ENCODE results near the gene ADAM11.
"Not testable (repeated sequence)": the region's sequence is repeated elsewhere in the genome, so short reads cannot be mapped to it uniquely, and the experiment has no call there.

The ADAM11 gene

GRCh38 chr17:44758414-44759085 is at the start of gene ADAM11:
Gene ADAM11, plus strand, starts transcription at chr17:44758988. Its CDS starts 212 bp downstream, at chr17:44759200.
- peak; percentile 19 for DNase-seq

DNA sequence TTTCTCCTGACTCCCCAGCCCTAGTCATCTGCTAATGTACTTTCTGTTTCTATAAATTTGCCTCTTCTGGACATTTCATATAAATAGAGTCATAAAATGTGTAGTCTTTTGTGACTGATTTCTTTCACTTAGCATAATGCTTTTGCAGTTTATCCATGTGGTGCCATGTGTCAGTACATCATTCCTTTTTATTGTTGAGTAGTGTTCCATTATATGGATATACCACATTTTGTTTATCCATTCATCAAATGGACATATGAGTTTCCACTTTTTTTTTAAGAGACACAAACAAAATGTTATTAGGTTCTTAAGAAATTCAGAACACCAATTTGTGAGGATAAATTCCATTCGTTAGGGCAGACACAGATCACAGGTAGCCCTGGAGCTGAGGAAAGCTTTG is 39.3 kb upstream of the ADAM11 start:
- no peak for DNase-seq

DNA sequence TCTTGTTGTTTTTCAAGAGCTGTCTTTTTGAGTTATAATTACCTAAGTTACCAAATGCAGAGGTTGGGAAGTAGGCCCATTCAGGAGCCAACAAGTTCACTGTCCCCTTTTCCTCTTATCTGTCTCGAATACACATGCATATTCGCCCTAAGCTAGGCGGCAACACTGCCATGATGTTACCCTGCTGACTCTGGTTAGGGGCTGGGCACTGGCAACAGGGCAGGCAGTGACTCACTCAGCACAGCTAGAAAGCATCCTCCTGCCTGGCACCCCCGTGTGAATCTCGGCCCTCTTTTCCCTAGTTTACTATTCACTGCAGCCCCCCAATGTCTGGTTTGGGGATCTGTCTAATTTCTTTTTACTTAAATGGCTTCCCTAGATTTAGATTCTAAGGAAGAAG is 36.5 kb upstream of the ADAM11 start:
- DNase-seq, result no peak

DNA sequence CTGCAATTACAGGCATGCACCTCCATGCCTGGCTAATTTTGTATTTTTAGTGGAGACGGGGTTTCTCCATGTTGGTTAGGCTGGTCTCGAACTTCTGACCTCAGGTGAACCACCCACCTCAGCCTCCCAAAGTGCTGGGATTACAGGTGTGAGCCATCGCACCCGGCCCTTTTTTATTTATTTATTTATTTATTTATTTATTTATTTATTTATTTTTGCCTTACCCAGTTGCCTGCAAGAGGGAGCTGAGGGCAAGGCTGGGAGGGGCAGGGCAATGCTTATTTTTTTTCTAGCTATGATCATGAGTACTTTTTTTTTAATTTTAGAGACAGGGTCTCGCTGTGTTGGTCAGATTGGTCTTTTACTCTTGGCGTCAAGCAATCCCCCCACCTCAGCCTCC is 32.7 kb upstream of the ADAM11 start:
- not testable (repeated sequence) for DNase-seq

GRCh38 chr17:44733753-44734152 is 25.0 kb upstream of the ADAM11 start:
- no peak for DNase-seq

- DNase-seq, result no peak
These were observed 24.5 kb upstream of the ADAM11 start for GRCh38 chr17:44734272-44734671.

DNA sequence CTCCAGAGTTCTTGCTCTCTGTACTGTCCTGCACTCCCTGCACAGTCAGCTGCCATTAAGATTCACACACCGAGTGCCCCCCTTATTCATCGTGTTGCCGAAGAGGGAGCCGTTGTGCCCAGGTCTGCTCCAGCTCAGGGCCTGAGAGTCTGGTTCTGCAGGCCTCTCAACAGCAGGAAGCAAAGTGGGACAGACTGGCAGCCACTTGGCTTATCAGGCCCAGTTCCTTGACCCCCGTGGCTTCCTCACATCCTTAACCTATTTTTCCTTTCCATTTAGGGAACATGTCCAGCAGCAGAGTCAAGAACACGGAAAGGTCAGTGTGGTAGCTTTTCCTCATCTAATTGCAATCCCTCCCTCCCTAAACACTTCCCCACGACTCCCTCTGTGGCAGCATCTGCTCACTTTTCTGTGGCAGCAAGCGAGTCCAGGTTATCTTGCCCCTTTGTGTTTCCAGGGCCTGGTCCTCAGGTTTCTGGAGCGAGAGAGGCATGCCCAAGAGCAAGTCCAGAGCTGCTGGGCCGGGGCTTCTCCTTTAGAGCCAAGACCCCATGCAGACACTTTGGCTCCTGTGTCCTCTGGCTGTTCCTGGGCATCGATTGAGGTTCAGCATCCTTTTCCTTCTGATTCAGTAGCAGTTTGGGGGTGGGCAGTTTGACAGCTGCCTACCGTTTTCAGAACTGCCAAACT is 22.1 kb upstream of the ADAM11 start:
- no peak for DNase-seq

DNA sequence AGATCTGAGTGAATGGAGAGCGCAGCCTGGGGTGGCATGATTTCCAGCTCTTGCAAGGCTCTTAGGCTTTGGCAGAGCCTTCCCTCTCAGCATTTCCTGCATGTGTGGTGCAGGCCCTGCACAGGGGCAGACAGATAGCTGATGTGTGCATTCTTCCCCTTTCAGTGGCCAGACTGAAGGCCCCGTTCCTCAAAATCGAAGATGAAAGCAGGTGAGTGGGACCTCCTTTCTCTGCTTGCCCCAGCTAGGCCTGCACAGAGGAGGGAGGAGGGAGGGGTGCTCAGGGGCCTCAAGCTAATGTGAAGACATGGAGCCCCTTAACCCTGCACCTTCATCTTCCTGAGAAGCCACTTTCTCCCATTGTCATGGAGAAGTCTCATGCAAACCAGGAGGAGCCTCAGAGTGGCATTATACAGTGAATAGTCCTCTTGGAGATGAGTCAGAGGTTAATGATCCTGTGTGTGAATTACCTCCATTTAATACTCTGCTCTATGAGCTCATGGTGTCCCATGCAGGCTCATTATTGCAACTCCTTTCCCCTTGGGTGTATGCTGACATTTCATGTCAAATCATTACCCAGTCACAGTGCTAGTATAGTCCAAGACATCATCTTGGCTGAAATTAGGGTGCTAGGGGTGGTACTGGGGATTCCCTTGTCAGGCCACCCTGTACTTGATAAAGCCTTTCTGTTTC is 20.4 kb upstream of the ADAM11 start:
- no peak for DNase-seq

DNA sequence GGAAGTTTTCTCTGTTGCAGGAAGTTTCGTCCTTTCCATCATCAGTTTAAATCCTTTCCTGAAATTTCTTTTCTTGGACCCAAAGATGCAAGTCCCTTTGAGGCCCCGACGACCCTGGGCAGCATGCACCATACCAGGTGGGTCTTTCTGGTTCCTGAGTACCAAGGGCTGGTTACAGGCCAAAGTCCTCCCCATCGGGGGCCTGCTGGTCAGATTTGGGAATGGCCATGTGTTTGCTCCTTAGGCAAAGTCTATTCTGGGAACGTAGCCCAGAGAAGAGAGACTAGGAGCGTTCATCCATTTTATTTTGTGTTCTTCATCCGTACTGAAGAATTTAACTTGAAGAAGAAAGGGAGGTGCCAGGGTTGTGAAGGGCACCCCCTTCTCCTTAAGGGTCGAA is 17.5 kb upstream of the ADAM11 start:
- no peak for DNase-seq

DNA sequence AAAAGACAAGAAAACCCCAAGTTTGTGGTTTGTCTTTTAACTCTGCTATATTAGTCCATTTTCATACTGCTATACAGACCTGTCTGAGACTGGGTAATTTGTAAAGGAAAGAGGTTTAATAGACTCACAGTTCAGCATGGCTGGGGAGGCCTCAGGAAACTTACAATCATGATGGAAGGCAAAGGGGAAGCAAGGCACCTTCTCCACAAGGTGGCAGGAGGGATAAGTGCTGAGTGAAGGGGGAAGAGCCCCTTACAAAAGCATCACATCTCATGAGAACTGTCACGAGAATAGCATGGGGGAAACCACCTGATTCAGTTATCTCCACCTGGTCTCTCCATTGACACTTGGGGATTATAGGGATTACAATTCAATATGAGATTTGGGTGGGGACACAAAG is 13.5 kb upstream of the ADAM11 start:
- DNase-seq, result no peak

GRCh38 chr17:44745738-44746137 is 13.1 kb upstream of the ADAM11 start:
- not testable (repeated sequence) for DNase-seq

DNA sequence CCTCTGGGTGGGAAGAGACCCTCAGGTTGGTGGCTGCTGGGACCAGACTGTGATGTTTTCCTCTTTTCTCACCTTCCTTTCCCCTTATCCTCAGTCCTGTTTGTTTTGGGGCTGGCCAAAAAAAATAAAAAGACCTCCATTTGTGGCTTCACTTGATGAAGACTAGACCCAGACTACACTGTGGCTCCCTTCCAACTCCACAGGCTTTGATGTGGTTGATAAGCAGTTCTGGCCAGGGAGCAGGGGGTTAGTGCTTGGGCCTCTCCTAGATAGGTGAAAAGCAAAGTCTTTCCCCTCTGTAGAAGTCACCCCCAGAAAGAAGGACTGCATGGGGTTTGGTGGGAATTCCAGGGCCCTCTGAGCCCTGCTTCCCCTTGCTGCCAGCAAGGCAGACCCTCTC is 11.2 kb upstream of the ADAM11 start:
- DNase-seq, result no peak

DNA sequence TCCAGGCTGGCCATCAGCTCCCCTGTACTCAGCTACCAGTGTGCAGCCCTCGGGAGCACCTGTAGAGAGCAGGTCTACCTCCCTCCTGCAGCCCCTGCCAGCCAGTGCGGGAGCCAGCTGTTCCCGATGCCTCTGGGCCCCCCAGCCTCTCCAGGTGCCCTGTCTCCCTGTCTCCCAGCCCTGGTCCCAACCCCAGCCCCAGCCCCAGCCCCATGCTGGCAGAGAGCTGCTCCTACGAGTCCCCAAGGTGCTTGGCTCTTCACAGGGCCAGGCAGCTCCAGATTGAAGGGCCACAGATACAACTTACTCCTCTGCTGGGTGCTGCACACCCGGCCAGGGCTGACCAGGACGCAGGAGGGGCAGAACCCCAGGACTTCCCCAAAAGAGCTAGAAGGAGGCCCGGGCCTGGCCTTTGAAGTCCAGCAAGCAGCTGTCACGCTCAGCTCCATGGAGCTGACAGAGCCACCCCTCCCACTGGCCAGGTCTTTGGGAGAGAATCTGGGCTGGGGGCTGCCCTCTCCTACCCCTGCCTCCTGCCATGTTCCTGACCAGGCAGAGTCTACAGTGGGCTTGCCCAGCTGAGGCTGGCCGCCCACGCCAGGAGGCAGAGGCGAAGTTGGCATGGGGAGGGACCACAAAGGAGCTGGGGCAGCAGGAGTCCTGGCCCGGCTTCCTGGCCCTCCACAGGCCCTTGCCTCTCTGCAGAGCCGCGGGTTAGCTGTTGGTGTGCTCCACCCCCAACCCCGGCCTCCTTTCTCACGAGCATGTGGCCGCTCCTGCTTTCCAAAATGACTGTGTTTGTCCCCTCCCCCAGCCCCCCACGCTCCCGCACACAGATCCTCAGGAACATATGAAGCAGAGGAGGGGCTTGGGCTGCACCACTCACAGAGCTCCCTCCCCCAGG is 9.5 kb upstream of the ADAM11 start:
- no peak for DNase-seq

- DNase-seq, result no peak
These were observed 8.8 kb upstream of the ADAM11 start for GRCh38 chr17:44749980-44750318.

DNA sequence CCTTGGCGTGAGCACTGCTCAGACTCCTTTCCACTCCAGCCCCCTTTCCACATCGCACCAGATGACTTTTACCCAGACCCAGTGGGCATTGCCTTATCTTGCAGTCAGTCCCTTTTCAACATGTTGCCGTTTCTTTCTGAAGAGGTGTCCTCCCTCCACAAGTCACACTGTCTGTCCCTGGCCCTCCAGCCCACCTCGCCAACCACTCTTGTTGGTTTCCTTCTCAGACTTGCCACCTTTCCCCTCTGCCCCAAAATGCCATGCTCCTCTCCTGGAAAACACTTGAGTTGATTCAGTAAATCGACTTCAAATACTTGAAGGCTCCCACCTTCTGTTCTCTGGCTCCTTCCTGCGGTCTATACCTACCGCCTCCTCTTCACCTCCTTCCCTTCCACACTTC is 7.5 kb upstream of the ADAM11 start:
- DNase-seq, result no peak

DNA sequence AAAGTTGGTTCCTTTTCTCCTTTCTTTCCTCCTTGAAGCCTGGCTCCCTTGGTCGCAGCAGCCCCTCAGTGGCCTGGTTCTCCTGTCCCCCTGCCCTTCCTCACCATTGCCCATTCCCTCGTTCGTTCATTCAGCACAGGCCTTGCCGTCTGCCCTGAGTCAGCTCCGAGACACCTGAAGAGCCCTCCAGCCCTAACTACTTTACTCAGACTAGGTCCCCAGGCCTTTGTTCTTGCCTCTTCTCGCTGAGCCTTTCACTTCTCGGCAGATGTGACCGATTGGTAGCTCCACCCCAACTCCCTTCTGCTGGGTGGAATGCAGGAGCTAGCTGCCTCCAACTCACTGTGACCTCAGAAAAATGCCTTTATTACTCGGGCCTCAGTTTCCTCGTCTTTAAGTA is 7.0 kb upstream of the ADAM11 start:
- DNase-seq, result no peak

GRCh38 chr17:44752953-44753861 is 5.6 kb upstream of the ADAM11 start:
- no peak for DNase-seq

DNA sequence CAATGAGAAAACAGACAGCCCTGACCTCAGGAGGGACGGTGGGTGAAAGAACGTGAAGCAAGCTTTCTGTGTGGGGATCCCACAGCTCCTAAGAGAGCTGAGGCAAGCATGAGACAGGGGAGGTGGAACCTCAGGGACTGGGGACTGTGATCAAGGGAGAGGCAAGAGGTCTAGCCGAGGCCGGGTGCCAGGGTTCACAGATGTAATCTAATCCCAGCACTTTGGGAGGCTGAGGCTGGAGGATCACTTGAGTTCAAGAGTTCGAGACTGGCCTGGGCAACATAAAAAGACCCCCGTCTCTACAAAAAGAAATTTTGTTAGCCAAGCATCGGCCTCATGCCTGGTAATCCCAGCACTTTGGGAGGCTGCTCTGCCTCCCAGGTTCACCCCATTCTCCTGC is 4.5 kb upstream of the ADAM11 start:
- no peak for DNase-seq

GRCh38 chr17:44755180-44755579 is 3.6 kb upstream of the ADAM11 start:
- DNase-seq, result not testable (repeated sequence)

DNA sequence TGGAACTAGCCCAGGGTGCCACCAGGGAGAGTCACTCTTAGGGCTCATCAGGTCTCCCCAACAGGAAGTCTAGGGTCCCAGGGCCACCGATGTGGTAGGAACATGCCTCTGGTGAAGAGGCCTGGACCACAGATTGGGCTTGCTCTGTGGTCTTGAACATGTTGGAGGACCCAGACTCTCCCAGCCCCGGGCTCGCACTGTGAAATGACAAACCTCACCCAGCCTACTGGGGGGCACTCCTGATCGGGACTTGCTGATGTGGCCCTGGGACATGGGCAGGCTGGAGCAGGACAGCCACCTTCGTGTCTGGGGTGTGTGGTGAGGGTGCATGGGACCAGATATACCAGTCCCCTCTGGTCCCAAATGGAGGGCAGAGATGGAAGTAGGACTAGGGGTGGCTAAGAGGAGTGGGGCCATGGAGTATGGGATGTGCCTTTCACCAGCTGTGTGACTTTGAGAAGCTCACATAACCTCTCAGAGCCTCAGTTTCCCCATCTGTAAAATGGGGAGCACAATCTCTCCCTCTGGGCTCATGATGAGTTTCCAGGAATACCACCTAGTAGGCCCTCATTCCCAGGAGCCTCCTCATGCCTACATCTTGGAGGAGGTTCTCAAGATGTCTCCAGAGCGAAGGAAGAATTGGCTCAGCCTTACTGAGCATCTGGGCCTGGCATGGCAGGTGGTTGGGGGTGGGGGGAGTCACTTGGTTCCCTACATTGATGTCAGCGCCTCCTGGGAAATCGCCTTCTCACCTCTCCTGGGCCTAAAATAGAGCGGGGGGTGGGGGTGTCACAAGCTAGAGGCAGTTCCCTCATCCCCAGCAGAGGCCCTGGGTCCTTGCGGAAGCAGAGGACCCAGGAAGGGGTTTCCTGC is 1.5 kb upstream of the ADAM11 start:
- no peak for DNase-seq

DNA sequence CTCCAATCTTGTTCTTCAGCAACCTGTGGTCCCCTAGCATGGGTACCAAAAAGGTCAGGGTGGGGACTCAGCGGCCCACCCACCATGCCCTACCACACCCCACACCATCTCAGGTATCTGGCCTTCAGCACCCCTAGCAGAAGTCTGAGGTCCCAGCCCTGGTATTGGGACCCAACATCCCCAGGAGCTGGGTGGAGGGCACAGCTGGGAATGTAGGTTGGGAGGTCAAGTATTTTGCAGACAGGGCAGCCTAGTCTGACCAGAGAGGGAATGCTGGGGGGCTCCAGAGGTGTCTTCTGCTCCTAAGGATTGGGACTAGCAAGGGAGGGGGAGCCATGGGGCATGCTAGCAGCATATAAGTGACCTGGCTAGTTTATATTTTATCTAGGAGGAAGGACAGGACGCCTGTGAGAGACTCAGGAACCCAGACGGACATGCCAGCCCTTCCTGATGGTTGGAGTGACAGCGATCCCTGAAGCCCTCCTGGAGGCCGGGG is 822 bp upstream of the ADAM11 start:
- DNase-seq, result no peak
